ENCODE results near the gene LCP1.

The LCP1 gene

DNA sequence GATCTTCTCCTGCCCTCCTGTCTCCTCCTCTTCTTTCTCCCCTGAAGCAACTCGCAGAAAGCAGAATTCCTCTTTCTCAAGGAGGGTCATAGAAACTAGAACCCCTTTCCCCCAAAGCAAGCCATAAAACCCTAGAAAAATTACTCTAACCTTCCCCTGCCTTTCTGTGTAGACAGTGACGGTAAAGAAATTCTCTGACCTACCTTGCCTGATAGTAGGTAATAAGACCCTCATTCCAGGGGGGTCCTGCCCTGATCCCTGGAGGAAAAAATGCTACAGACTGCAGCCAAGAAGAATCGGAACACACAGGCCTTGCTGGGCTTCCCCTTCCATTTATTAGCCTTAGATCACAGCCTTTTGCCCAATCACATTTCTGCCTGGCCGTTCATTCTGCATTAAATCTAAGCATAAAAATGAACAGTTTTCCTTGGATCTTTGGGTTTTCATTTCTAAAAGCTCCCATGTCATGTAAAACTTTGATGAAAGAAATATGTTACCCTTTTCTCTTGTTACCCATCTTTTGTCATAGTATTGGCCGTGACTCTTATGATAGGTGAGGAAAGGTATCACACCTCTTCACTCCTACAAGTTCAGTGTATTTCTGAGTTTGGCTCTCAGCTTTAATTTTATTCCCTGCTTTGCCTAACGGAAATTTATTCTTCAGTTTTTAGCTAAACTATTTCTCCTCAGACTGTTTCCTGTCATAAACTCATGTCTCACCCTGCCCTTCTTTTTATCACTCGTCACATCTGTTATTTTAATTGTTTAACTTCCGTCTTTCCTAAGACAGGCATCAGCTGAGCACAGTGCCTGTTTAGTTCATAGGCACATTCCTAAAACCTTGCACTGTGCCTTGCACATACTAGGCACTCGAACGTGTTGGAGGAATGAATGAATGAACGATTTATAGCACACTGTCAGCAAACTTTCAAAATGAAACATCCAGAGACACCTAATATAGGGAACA is 56.7 kb downstream of the LCP1 start:
- DNase-seq: no peak

DNA sequence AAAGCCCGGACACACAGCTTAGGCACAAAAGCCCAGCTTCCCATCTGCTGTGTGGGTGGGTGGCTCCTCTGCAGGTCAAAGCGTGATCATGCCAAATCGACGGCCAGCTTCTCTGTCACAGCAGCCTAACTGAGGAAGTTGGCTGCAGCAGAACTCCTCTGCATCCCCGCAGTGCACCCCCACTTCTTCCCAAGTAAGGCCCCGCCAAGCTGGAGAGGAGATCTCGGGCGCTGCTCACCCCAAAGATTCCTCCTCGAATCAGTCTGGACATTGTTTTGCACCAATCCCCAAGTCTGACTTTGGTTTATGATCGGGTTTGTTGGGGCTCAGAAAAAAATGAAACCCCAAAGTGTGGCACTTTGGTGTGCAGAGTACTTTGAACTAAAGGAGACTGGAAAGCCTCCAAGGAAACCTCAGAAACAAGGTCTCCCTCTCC is 57.4 kb downstream of the LCP1 start:
- no peak for DNase-seq

DNA sequence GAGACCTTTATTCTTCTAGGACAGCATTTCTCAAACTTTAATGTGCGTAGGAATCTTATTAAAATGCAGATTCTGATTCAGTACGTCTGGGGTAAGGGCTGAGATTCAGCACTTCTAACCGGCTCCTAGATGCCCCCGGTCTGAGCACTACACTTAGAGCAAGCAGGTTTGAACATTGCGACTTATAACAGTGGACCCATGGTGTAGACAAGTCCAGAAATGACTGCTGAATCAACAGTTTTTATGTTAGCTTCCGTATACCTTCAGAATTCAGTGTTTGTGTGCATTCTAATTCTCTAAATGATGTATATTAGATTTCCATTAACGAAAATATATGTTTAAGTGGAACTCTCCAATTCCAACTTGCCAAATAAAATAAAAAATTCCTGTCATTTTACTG is 59.7 kb downstream of the LCP1 start:
- no peak for DNase-seq

DNA sequence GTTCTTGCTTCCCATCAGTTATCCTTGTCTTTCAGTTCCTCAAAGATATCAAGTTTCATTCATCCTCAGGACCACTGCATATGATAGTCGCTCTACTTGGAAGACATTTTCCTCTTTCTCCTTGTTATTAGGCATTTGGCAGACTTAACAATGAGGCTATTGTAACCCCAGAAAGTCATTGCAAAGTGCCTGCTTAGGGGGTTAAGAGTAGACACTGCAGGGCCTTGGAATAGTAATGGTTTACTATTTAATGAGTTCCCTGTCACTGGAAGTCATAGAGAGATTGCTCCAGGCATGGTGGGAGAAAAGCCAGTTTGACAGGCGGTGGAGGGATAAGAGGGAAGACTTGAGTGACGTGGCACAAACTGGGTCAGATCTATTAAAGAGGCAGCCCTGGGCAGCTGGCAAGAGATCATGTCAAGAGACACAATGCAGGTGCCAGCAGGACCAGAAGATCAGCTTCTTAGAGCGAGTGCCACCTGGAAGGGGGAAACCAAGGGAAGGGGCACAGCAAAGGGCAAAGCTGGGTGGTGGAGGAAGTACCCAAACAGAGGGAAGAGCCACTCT is 60.3 kb downstream of the LCP1 start:
- DNase-seq: no peak

DNA sequence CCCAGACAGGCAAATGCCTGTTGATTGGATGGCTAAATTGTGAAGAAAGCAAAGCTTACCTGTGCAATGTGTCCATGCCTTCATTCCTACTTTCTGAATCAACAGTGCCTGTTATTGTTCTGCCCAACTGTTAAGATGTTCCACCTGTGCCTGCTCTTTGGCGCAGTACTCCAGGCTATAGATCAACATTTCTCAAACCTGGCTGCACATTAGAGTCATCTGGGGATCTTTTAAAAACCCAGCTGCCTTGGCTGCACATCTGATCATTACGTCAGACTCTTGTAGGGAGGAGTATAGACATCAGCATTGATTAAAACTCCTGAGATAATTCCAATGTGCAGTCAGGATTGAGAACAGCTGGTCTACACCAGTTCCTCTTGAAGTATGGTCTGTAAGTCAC is 60.9 kb downstream of the LCP1 start:
- no peak for DNase-seq

DNA sequence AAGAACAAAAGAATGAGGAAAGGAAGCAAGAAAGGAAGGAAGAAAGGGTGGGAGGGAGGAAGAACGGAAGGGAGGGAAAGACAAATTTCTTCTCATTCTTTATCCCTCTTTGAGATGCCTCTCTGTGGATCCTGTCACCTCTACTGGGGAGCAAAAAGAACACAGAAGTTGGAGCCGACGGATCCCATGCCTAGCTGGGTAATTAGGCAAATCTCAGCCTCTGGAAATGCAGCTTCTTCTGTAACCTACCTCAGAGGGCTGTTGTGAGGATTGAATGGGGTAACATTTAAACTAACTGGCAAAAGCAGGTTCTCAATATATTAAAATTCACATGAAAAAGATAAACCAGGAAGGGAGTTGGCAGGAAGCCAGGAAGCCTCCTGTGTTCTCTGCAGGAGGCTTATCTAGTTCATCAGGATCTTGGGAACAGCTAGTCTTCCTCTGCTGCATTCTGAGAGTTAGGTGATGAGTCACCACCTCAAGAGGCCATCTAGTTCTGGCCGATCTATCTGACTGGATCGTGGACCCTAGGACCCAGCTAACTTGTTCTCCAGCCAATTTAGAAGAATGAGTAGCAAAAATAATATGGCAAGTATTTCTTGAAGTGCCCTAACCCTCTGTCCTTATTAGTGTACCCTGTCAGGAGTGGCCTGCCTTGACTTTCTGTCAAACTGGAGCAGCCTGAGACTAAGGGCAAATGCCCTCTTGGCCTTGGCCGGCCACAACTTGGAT is 61.9 kb downstream of the LCP1 start:
- DNase-seq: no peak

DNA sequence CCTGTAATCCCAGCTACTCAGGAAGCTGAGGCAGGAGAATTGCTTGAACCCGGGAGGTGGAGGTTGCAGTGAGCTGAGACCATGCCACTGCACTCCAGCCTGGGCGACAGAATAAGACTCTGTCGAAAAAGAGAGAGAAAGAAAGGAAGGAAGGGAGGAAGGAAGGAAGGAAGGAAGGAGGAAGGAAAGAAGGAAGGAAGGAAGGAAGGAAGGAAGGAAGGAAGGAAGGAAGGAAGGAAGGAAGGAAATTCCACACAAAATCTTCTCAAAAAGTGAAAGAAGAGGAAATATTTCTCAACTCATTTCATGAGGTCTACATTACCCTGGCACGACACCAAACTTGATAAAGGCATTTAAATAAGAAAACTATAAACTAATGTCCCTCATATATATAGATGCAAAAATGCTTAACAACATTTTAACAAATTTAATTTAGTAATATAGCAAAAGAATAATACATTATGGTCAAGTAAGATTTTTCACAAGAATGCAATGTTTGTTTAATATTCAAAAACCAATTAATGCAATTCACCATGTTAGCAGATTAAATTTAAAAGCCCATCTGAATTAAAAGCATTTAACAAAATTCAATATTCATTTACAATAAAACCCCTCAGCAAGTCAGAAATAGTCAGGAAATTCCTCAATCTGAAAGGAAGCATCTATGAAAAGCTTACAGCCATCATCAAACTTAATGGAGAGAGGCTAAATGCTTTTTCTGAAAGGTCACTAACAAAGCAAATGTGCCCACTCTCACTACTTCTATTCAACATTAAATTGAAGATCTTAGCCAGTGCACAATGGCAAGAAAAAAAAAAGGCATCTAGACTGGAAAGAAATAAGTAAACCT is 65.1 kb downstream of the LCP1 start:
- DNase-seq: no peak

DNA sequence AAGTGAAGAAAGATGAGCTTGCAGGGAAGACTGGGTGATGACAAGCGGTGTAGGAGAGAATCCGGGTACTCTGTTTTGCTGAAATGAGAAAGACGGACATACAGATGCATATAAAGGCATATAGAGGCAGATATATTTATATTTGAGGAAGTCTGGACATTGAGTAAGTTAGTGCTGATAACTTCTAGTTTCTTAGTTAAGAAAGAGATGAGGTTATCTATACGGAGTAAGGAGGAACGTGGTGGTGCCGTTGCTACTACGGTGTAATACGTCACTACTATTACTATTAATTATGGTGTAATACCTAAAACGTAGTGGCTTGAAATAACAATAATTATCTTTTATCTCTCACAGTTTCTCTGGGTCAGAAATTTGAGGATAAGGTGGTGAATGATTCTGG is 67.4 kb downstream of the LCP1 start:
- DNase-seq: no peak

DNA sequence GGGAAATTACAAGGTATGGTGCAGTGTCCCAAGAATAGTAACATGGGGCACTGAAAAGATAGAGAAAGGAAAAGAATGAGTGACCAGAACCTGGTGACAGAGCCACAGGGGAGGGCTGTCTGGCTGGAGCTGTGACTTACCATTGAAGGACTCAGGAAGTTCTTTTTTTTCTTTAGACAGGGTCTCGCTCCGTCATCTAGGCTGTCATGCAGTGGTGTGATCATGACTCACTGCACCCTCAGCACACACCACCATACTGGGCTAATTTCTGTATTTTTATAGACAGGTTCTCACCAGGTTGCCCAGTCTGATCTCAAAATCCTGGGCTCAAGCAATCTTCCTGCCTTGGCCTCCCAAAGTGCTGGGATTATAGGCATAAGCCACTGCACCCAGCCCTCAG is 68.4 kb downstream of the LCP1 start:
- no peak for DNase-seq

DNA sequence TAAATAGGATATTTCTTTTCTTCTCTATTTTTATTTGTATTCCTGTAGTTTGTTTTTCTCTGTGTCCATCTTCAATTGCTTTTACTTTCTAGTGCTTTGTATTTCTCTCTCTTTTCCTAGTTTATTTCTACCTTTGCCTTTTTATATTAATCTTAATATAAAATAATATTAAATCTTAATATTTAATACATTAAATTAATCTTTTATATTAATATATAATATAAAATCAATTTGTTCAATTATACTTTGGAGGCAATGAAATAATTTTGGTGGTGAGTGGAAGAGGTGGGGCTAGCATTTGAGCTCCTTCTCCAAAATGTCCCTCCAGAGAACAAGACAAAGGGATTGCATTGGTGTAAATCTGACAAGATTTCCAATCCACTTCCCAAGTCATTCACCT is 70.8 kb downstream of the LCP1 start:
- no peak for DNase-seq

DNA sequence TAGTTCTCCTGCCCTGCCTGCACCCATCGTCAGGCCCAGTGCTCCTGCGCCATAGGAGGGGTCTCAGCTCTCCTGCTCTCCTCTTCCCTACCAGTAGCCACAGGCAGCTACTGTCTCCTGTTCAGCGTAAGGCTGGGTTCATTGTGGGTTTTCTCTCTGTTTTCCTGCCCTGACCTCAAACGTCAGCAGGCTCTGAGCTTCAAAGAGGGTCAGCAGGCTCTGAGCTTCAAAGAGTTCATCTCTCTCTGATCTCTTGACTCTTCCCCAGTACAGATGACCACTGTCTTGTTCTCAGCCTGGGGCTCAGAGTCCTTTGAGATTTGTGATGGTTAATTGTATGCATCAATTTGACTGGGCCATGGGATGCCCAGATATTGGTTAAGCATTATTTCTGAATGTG is 72.5 kb downstream of the LCP1 start:
- no peak for DNase-seq

DNA sequence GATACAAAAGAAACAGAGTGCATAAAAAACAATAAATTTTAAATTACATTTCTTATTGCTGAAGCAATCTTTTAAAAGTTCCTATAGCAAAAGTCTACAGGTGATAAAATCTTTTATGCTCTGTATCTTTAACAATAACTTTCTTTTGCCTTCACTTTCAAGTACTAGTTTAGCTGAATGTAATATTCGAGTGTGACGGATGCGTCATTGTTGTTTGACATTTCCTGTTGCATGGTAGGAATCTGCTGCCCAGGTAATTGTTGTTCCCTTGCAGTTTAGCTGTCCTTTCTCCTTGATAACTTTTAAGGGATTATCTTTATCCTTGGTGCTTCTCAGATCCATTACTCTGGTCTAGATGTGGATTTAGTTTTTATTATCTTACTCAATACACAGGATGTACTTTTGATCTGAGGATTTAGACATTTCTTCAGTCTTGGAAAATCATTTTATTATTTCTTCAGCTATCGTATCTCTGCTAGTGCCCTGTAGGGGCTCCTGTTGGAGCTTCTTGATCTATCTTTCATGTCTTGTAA is 75.1 kb downstream of the LCP1 start:
- no peak for DNase-seq

DNA sequence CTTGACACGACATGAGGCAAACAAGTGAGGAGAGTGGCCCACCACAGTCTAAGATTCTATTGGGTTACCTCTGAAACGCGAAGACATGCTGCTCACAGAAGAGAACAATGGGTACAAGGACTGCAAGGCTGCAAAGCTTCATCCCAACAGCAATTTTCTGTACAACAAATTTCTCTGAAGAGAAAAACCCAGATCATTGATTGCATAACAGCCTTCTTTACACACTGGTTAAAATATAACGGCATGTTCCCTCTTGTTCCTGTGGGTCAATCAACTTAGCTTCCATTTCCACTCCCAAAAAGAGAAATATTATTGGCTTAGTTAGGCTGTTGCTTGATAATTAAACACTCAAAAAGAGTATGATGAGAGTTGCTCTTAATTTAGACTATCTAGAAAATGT is 77.1 kb downstream of the LCP1 start, which contains the start of gene CPB2:
Gene CPB2 (minus strand): TSS at position 166 of the 400 bp plus-strand sequence. CDS start 24 bp downstream, at position 142.
- DNase-seq: no peak

DNA sequence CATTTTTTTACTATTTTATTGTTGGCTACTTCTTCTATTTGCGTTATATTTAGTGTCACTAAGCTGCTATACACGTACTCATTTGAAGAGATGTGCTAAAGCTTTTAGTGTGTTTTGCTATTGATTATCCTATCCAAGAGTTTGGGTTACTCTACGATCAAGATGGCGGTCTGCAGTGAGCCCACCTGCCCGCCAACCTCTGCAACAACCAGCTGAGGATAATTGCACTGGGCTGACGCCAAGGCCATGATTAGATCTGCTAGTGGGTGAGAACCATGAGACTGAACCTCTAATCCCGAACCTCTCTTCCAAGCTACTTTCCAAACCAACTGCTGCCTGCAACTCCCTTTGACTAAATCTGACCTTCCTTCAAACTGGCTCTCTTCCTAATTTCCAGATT is 78.9 kb downstream of the LCP1 start:
- DNase-seq: no peak

DNA sequence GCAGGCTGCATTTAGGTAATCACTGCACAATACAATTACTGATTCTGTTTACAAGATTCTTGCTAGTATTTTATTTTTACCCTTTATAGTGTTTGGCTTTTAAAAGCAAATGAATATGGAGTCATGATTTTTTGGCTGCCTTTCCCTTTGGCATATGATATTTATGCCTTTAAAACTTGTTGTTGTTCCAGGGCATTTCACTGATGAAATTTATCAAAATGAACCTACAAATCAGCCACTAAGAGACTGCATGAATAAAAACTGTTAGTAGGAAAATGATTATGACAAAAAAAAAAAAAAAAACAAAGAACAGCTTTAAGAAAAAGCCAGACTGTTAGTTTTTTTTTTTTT is 79.7 kb downstream of the LCP1 start:
- no peak for DNase-seq

DNA sequence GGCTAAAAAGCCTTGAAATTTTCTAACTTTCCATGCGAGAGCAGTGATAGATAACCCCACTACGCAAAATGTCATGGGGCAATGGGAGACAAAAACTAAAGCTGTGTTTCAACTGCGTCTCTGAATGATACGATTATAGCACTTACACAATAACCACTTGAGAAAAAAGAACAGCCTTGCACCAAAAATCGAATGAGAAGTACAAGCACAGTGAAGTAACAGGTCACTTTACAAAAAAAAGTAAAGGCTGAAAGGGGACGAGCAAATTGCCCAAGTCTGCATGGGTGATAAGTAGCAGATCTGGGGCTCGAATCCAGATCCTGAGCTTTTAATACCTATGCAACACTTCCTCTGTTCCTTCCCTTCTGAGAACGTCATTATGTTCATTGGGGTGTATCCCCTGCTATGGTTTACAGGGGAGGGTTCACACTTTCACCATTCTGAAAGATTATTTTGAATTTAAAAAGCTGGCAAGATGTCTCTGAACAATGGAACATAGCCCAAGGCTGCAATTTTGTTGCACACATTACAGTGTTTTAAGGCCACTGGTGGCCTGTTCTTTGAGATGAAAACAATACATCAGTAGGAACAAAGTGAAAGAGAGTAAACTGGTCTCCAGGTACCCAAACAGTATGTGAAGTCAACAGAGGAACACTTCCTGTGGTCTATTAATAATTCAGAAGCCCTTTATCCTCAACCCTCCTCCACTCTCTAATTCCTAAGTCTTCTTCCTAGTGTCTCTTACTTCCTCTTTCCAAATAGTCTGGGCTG is 80.3 kb downstream of the LCP1 start:
- no peak for DNase-seq

DNA sequence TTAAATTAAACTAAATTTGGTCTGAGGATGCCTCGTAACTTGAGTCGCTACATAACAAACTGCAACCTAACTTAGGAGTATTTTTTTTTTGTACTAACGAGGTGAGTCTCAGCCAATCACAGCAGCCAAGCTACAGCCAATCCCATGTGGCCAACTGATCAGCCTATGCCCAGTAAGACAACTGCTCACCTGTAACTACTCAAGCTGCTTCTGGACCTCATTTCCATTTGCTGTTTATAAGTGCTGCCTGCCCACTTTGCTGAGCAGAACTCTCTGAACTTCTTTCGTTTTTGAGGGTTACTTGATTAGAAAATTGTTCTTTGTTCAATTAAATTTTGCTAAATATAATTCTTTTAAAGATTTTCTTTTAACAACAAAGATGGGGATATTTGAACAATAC is 81.0 kb downstream of the LCP1 start:
- DNase-seq: no peak

DNA sequence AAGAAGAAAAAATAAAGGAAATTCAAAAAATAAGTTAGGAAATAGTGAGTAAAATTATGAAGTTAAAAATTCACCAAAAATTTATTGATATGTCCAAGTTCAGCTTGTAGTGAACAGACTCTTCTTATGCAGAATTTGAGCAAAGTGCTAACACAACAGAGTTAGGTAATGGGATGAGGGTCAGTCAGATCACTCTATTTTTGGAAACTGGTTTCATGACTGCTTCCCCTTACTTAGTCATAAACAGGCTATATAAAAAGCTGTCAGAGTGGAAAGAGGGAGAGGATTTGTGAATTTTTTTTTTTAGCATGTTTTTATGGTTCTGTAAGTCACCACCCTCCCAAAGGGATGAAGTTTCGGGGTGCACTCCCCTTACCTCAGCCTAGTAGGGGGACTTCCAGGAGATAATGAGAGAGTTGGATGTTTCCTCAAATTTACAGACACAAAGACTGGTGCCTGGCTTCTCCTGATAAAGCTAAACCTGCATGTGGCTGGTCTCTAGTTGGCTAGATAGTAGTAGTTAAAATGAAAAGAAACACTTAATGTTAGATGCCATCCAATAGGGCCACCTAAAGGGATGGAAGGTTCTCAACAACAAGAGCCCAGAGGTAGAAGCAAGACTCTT is 81.7 kb downstream of the LCP1 start:
- no peak for DNase-seq

DNA sequence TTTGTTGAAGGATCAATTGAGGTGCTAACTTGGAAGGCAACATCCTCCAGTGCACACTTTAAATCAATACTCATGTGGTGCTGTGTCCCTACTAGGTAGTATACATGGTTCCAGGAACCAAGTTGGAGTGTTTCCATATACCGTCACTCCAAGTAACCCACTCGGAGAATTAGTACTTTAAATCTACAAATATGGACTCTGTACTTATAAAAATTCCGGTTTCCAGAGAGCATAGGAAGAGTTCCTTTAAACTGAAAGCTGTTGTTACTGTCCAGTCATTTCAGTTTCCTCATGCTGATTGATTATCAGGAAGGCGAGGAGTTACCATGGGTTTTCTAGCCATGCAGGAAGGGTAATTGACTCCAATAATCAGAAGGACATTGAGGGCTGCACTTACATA is 84.3 kb downstream of the LCP1 start:
- DNase-seq: no peak

DNA sequence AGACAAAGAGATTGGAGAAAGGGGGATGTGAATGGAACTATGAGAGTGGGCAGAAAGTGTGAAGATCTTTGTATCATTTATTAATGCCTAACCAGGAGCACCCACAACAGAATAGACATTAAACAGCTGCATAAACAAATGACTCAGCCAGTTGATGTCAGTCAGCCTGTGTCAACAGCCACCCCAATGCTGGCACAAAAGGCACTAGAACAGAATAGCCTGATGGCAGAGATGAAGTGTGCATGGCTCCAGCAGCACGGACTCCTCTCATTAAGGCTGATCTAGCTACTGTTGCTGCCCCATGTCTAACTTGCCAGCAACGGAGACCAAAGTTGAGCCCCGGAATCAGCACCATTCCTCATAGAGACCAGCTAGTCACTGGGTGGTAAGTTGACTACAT is 85.0 kb downstream of the LCP1 start:
- DNase-seq: peak; percentile 75

DNA sequence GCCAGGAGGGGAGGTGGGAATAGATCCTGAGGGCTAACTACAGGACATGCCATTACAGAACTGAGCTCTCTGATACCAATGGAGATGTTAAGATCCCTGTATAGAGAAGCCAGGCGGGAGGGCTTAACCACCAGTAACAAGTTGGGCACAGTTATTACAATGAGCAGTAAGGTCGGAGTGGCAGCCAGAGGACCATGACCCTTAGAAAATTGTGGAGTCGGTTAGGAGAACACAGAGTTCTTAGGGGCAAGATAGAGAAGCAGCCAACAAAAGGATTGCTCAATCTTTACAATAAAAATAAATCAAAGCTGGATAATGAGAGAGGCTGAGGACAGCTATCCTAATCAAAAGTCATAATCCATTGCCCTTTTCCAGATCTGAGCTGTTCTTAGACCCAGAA is 87.5 kb downstream of the LCP1 start:
- DNase-seq: no peak

Measured in NCI-H774 (cell line).